PC-3 (cell line): ENCODE measurements around the gene MRPS25. TPM values are rescaled to one million over a fixed set of nuclear protein-coding genes. Genes with fewer than 3 reads are reported as not detected.

ENCODE experiments used
- ATAC-seq: fragments of 200-7000 bp; cut with Tn5 transposase; 2 replicates; pipeline ENCODE4 v1.9.1; 2020; ENCODE audit warnings: mild to moderate bottlenecking, moderate library complexity
- BruUV-seq: library from RNA; stranded (reverse); fragments of 400-500 nt; replicated peaks from 2 replicates; lab custom pipeline; 2021; lab: Mats Ljungman, UMichigan
- CTCF ChIA-PET: fragments of 300-600 bp; sonication (Branson Sonifier 250); formaldehyde crosslinking; loops from one replicate; lab custom pipeline; 2022; ENCODE audit warnings: antibody characterized with exemption; lab: Charles Lee
- POLR2A ChIA-PET: fragments of 300-600 bp; sonication (Branson Sonifier 250); formaldehyde crosslinking; loops from one replicate; lab custom pipeline; 2022; ENCODE audit warnings: antibody characterized with exemption; ENCODE audit not compliant: unreplicated experiment; lab: Charles Lee
- DNase-seq: peaks from one replicate; pipeline ENCODE4 v3.0.0-alpha.2; 2015
- H2AFZ ChIP-seq: fragments of 300-600 bp; sonication (generic); 2 replicates; pipeline ENCODE4 v1.6.0; 2016; ENCODE audit warnings: antibody characterized with exemption, low read length
- H3F3A ChIP-seq: fragments of 300-600 bp; sonication (generic); one replicate; pipeline ENCODE4 v1.6.0; 2017; ENCODE audit warnings: antibody characterized with exemption, low read length, control low read depth, mild to moderate bottlenecking; ENCODE audit not compliant: unreplicated experiment
- H3K27ac ChIP-seq: fragments of 300-600 bp; sonication (generic); 2 replicates; pipeline ENCODE4 v1.5.1; 2016; ENCODE audit warnings: mild to moderate bottlenecking, low read length
- H3K27me3 ChIP-seq: fragments of 300-600 bp; sonication (generic); 2 replicates; pipeline ENCODE4 v1.6.1; 2016; ENCODE audit warnings: low read length, mixed read lengths
- H3K36me3 ChIP-seq: fragments of 300-600 bp; sonication (generic); 2 replicates; pipeline ENCODE4 v1.6.1; 2016; ENCODE audit warnings: low read depth, mixed run types, low read length, mixed read lengths
- H3K4me1 ChIP-seq: fragments of 300-600 bp; sonication (generic); 2 replicates; pipeline ENCODE4 v1.5.1; 2016; ENCODE audit warnings: low read length; ENCODE audit not compliant: insufficient read depth
- H3K4me2 ChIP-seq: fragments of 300-600 bp; sonication (generic); 2 replicates; pipeline ENCODE4 v1.6.0; 2016; ENCODE audit warnings: low read length
- H3K4me3 ChIP-seq: fragments of 300-600 bp; sonication (generic); 2 replicates; pipeline ENCODE4 v1.5.1; 2016; ENCODE audit warnings: mild to moderate bottlenecking, low read length, mixed read lengths
- H3K79me2 ChIP-seq: fragments of 300-600 bp; sonication (generic); 2 replicates; pipeline ENCODE4 v1.6.1; 2017; ENCODE audit warnings: low read length, mixed read lengths
- H3K9ac ChIP-seq: fragments of 300-600 bp; sonication (generic); 2 replicates; pipeline ENCODE4 v1.6.0; 2016; ENCODE audit warnings: mild to moderate bottlenecking, low read length
- H3K9me2 ChIP-seq: fragments of 300-600 bp; sonication (generic); replicated peaks from 2 replicates; pipeline ENCODE4 v1.6.1; 2016; ENCODE audit warnings: mixed run types, low read length, mixed read lengths
- H3K9me3 ChIP-seq: fragments of 300-600 bp; sonication (generic); 2 replicates; pipeline ENCODE4 v1.6.1; 2016; ENCODE audit warnings: low read length, mixed read lengths
- H4K20me1 ChIP-seq: fragments of 300-600 bp; sonication (generic); 2 replicates; pipeline ENCODE4 v1.6.1; 2016; ENCODE audit warnings: low read length, mixed read lengths
- CTCF ChIP-seq: fragments of 300-600 bp; sonication (generic); conservative IDR thresholded peaks from 2 replicates; pipeline ENCODE4 v1.5.1; 2017; ENCODE audit warnings: antibody characterized with exemption, low read depth, mild to moderate bottlenecking, low read length
- EZH2 ChIP-seq: fragments of 300-600 bp; sonication (generic); IDR thresholded peaks from one replicate; pipeline ENCODE4 v1.6.1; 2017; ENCODE audit warnings: antibody characterized with exemption, mild to moderate bottlenecking, low read length; ENCODE audit not compliant: unreplicated experiment
- EZH2phosphoT487 ChIP-seq: fragments of 300-600 bp; sonication (generic); IDR thresholded peaks from 2 replicates; pipeline ENCODE4 v1.6.1; 2018; ENCODE audit warnings: mild to moderate bottlenecking, antibody characterized with exemption, low read length, borderline replicate concordance
- intact Hi-C: fragments of 100-400 bp; cut with micrococcal nuclease; formaldehyde crosslinking; loops from 2 replicates; pipeline ENCODE4 v1.9.0; 2023
- total RNA-seq: library from RNA; depleted of rRNA; stranded (reverse); fragments of >200 nt; gene quantifications from 2 replicates; pipeline ENCODE4 v1.2.3, GENCODE V29; 2014

Gene MRPS25
- total RNA-seq, 1 experiment from 2014 or later = 42.9 TPM

- POLR2A ChIA-PET = no interaction called here
- H3K4me2 ChIP-seq = no peak overlapping the region
- H3K27me3 ChIP-seq = no peaks in the 10 kb centered on the region
- no peak overlapping the region for H3K27ac ChIP-seq
- no TSS peak for BruUV-seq
- H3K4me3 ChIP-seq = no peak overlapping the region
- DNase-seq (no peak), ATAC-seq (no peak)
- peaks cover 69% of the 10 kb centered on the region for H3K36me3 ChIP-seq
- H2AFZ ChIP-seq = no peak overlapping the region
- H3K9me3 ChIP-seq = no peaks in the 10 kb centered on the region
- H3K4me1 ChIP-seq = no peaks in the 10 kb centered on the region
- H3K9me2 ChIP-seq = no peaks in the 10 kb centered on the region
- peaks cover 90% of the 10 kb centered on the region for H3K79me2 ChIP-seq
- TF ChIP-seq CTCF (no peak), EZH2phosphoT487 (no peak), EZH2 (no peak)
- CTCF ChIA-PET = no interaction called here
- H3K9ac ChIP-seq = no peak overlapping the region
- no peaks in the 10 kb centered on the region for H3F3A ChIP-seq
- intact Hi-C loops = no loop called here
- H4K20me1 ChIP-seq = peaks cover 8% of the 10 kb centered on the region; the same call in 1 of the 2 replicates
These were observed 8.3 kb downstream of the MRPS25 start for GRCh38 chr3:15056676-15057404.

GRCh38 chr3:15055019-15055557, 10.0 kb downstream of the MRPS25 start:
- H3K27me3 ChIP-seq = no peaks in the 10 kb centered on the region
- H3F3A ChIP-seq = no peaks in the 10 kb centered on the region
- no peak overlapping the region for H2AFZ ChIP-seq
- ATAC-seq (0 out of 2 replicates have a peak, but pooled peaks have one; percentile 13), DNase-seq (no peak)
- H3K9me2 ChIP-seq = no peaks in the 10 kb centered on the region
- no peaks in the 10 kb centered on the region for H3K9me3 ChIP-seq
- intact Hi-C loops = no loop called here
- peaks cover 19% of the 10 kb centered on the region; the same call in 1 of the 2 replicates for H4K20me1 ChIP-seq
- ChIA-PET POLR2A (no interaction called here), CTCF (no interaction called here)
- BruUV-seq = no TSS peak
- H3K4me2 ChIP-seq = no peak overlapping the region
- no peak overlapping the region for H3K9ac ChIP-seq
- H3K36me3 ChIP-seq = peaks cover 85% of the 10 kb centered on the region
- H3K4me3 ChIP-seq = no peak overlapping the region
- peaks cover 97% of the 10 kb centered on the region for H3K79me2 ChIP-seq
- H3K4me1 ChIP-seq = no peaks in the 10 kb centered on the region
- no peak overlapping the region for H3K27ac ChIP-seq
- no peak for TF ChIP-seq EZH2
- TF ChIP-seq CTCF = no peak
- no peak for TF ChIP-seq EZH2phosphoT487

- ATAC-seq (no peak), DNase-seq (no peak)
- Histone ChIP-seq H3K9ac (no peak overlapping the region), H3K27me3 (no peaks in the 10 kb centered on the region), H3K79me2 (peaks cover 83% of the 10 kb centered on the region), H3K4me3 (no peak overlapping the region), H3K9me3 (no peaks in the 10 kb centered on the region), H3K36me3 (peaks cover 89% of the 10 kb centered on the region), H3F3A (no peaks in the 10 kb centered on the region), H4K20me1 (peaks cover 27% of the 10 kb centered on the region; the same call in 1 of the 2 replicates), H3K4me1 (no peaks in the 10 kb centered on the region), H3K9me2 (no peaks in the 10 kb centered on the region), H2AFZ (no peak overlapping the region), H3K4me2 (no peak overlapping the region), H3K27ac (no peak overlapping the region)
- TF ChIP-seq EZH2 (no peak), EZH2phosphoT487 (no peak), CTCF (no peak)
- CTCF ChIA-PET = no interaction called here
- POLR2A ChIA-PET = no interaction called here
- no TSS peak for BruUV-seq
- intact Hi-C loops = no loop called here
These were observed 11.6 kb downstream of the MRPS25 start for GRCh38 chr3:15053541-15053940.
